Adrenal gland (tissue), 5 donors: ENCODE measurements around the gene PSMB7.
A peak's percentile ranks its signal among the peaks of the same experiment; 100 is the strongest.

Source experiments
- POLR2A ChIP-seq, 2 donors: fragments of 450-650 bp; IDR thresholded peaks; one replicate each; pipeline ENCODE4 v1.6.1; 2017; ENCODE audit warnings: antibody characterized with exemption in 2 of 2, mild to moderate bottlenecking in 2 of 2, moderate library complexity in 1 of 2
- TF ChIP-seq, protein P1 (sequence below), 6 experiments: fragments of 450-650 bp in 4 of 6; fragments of 200-600 bp in 2 of 6; sonication (generic) in 1 of 6; IDR thresholded peaks; 1 replicate in 5 of 6; 2 replicates in 1 of 6; pipeline versions ENCODE4 v1.5.1 to v1.8.0; 2016 to 2021; ENCODE audit warnings: antibody characterized with exemption in 6 of 6, mild to moderate bottlenecking in 2 of 6, moderate library complexity in 1 of 6
- donor health status: DM: no; HTN: no; CAD: no.

DNA sequence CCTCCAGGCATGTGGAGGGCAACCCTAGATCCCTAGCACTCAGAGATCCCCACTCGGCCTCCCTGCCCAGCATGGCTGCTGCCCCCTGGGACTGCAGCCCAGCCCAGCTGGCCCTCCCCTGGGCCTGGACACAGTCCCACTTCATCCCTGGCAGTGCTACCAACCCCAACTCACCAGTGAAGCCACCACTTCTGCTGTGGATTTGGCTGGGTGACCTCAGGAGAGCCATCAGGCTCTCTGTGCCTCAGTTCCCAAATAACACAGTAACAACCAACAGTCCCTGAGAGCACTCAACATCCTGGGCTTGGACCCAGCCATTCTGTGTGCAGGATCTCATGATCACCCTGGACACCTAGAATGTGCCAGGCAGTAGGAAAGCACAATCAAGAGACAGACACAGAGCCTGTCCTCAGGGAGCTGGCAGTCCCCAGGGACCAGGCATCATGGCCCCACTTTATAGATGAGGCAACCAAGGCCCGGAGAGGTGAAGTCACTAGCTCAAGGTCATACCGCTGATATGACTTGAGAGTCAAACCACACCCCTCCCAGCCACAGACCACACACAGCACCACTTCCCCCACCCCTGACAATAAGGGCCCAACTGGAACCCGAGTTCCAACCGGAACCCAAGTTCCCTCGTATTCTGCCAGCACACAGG lies 4.7 kb upstream of the PSMB7 start:
- TF ChIP-seq, protein P1, sequence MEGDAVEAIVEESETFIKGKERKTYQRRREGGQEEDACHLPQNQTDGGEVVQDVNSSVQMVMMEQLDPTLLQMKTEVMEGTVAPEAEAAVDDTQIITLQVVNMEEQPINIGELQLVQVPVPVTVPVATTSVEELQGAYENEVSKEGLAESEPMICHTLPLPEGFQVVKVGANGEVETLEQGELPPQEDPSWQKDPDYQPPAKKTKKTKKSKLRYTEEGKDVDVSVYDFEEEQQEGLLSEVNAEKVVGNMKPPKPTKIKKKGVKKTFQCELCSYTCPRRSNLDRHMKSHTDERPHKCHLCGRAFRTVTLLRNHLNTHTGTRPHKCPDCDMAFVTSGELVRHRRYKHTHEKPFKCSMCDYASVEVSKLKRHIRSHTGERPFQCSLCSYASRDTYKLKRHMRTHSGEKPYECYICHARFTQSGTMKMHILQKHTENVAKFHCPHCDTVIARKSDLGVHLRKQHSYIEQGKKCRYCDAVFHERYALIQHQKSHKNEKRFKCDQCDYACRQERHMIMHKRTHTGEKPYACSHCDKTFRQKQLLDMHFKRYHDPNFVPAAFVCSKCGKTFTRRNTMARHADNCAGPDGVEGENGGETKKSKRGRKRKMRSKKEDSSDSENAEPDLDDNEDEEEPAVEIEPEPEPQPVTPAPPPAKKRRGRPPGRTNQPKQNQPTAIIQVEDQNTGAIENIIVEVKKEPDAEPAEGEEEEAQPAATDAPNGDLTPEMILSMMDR (IDR thresholded peaks at IDR 0.05) = peak in 2 of 6 experiments; percentile 19 to 27
- TF ChIP-seq POLR2A (IDR thresholded peaks at IDR 0.05) = no peak
